Activated naive CD4-positive, alpha-beta T cell treated with Interleukin-2 at 50 U/mL for 16 hours (primary cell): ENCODE measurements around the gene PTCH2.
"Not testable (repeated sequence)": the region's sequence is repeated elsewhere in the genome, so short reads cannot be mapped to it uniquely, and the experiment has no call there.

Experiments
- DNase-seq: peaks from one replicate; pipeline ENCODE4 v3.0.0-alpha.2; 2020

Gene PTCH2

GRCh38 chr1:44819196-44819607 lies 23.9 kb downstream of the PTCH2 start:
- no peak for DNase-seq

DNA sequence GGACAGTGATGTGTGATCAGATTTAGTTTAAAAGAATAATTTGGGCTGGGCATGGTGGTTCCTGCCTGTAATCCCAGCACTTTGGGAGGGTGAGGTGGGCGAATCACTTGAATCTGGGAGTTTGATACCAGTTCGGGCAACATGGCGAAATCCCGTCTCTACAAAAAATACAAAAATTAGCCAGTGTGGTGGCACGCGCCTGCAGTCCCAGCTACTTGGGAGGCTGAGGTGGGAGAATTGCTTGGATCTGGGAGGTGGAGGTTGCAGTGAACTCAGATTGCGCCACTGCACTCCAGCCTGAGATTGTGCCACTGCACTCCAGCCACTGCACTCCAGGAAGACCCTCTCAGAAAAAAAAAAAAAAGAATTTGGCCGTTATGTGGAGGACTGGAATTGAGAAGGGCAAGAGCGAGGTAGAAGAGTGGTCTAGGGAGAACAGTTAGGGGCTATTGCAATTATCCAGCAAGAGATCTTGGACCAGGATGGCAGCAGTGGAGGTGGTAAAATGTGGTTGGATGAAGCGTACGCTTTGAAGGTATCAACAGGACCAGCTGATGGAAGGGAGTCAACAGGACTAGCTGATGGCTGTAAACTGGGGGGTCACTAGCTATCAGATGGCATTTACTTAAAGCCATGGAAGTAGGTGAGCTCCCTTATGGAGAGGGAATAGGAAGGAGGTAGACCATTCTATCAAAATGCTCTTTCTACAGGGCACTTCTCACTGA lies 25.1 kb downstream of the PTCH2 start:
- DNase-seq = no peak

GRCh38 chr1:44817307-44817706 lies 25.7 kb downstream of the PTCH2 start:
- DNase-seq = no peak

- not testable (repeated sequence) for DNase-seq
Observed at GRCh38 chr1:44815926-44816325, 27.1 kb downstream of the PTCH2 start.

DNA sequence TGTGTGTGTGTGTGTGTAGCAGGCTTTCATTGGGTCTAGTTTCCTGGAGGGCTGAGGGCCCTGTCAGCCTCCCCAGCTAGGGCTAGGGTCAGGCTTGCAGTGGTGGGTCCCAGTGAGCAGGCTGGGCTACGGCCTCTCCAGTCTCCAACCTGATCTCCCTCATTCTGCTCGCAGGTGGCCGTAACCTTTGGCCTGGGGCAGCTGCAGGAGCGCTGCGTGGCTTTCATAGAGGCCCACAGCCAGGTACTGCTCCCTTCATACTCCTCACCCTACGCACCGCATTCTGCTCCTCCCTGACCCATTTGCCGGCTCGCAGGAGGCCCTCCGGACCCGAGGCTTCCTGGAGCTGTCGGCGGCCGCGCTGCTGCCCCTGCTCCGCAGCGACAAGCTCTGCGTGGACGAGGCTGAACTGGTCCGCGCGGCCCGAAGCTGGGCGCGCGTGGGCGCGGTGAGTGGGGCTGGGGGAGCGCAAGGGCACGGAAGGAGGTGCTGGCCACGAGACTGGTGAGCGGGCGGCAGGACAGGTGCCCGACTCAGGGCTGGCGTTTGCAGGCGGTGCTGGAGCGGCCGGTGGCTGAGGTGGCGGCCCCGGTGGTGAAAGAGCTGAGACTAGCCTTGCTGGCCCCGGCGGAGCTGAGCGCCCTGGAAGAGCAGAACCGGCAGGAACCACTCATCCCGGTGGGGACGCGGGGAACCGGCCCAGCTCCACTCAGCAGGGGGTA lies 30.1 kb downstream of the PTCH2 start:
- no peak for DNase-seq

DNA sequence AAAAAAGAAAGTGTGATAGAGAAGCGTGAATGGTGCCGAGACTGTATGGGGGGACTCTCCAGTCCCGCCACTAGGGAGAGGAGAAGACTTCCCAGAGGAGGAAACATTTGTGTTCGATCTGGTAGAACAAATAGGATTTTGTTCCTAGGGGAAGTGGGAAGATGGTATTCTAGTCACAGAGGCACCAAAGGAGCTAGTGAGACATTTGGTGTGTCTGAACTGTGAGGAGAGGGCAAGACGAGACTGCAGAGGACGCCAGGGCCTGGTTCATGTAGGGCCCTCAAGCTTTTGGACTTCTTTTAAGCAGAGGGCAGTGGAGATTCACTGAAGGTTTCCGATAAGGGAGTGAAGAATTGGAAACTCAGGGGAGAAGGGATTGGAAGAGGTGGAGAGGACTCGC lies 31.8 kb downstream of the PTCH2 start:
- DNase-seq = no peak

DNA sequence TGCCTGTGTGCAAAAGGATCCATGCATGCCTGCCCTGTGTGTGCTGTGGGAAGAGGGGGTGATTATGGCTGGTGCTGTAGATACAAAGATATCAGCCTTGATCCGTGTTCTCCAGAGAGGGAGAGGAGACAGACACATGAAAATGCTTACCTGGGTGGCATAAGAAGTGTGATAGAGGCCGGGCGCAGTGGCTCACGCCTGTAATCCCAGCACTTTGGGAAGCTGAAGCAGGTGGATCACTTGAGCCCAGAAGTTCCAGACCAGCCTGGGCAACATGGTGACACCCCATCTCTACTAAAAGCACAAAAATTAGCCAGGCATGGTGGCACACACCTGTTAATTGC lies 32.3 kb downstream of the PTCH2 start:
- not testable (repeated sequence) for DNase-seq

DNA sequence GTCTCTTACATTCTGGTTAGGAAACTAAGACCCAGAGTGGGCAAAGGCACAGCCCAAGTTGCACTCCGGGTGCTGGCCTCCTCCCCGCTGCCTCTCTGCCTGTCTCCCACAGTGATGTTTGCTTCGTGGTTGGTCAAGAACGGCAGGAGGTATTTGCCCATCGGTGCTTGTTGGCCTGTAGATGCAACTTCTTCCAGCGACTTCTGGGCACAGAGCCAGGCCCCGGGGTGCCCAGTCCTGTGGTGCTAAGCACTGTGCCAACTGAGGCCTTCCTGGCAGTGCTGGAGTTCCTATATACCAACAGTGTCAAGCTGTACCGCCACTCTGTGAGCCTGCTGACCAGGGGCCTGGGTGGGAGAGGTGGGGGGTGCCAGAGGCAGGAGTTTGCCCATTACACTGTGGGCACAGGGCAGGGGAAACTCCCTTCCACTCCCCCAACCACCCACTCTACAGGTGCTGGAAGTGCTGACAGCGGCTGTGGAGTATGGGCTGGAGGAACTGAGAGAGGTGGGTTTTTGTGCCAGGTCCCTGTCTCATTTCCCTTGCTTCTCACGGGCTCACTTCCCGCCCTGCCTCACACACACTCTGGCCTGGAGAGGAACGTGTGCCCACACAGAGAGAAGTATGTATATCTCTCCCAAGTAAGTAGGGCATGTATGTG lies 32.8 kb downstream of the PTCH2 start:
- peak; percentile 54 for DNase-seq

GRCh38 chr1:44808938-44809917 lies 33.8 kb downstream of the PTCH2 start:
- peak; percentile 90 for DNase-seq

GRCh38 chr1:44808063-44808937 lies 34.8 kb downstream of the PTCH2 start, which contains the start of gene BTBD19:
TSS of gene BTBD19 (plus strand) at chr1:44808523. CDS start at chr1:44808821, 298 bp downstream.
- peak; percentile 86 for DNase-seq

DNA sequence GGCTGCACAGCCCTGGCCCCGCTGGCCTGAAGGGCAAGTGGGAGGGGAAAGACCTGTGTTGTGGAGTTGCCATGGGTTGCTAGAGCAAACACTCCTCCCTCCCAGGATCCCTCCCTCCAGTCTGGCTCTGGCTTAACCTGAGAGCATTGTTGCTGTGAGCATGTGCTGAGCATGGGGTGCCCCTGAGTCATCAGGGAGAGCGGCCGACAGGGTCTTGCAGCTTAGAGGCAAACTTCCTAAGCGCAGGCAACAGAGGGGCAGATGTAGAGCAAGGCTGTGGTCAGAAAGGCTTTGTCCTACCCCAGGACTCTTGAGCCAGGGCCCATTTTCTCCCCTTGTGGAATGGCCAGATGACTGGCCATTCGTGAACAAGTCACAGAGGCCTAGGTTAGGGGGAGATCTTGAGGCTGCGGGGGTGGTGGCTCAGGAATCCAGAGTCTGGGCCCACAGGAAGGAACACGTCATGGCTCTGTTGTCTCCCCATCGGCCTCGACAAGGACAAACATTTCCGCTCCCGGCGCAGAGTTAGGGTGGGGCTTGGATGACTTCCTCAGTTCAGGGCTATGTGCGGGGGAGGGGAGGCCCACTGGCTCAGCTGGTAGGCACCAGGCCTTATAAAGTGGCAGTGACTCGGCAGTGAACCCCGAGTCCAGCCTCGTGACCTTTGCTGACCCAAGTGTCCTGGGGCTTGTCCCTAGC lies 35.5 kb downstream of the PTCH2 start:
- peak; percentile 86 for DNase-seq

- DNase-seq = no peak
Observed at GRCh38 chr1:44806704-44807363, 36.2 kb downstream of the PTCH2 start, which contains the start of gene DYNLT4. TSS of gene DYNLT4 (minus strand) at chr1:44807351. CDS start at chr1:44806668, 683 bp downstream.

- no peak for DNase-seq
Observed at GRCh38 chr1:44806025-44806703, 36.9 kb downstream of the PTCH2 start.

DNA sequence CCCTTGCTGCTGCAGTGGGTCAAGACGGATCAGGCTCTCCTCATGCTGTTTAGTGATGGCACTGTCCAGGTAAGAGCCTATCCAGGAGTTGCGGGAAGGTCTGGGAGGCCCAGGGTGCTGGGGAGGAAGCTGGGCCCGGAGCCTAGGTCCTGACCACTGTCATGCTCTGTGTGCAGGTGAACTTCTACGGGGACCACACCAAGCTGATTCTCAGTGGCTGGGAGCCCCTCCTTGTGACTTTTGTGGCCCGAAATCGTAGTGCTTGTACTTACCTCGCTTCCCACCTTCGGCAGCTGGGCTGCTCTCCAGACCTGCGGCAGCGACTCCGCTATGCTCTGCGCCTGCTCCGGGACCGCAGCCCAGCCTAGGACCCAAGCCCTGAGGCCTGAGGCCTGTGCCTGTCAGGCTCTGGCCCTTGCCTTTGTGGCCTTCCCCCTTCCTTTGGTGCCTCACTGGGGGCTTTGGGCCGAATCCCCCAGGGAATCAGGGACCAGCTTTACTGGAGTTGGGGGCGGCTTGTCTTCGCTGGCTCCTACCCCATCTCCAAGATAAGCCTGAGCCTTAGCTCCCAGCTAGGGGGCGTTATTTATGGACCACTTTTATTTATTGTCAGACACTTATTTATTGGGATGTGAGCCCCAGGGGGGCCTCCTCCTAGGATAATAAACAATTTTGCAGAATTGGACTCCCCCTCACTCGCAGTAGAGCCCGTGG lies 37.6 kb downstream of the PTCH2 start:
- no peak for DNase-seq

- DNase-seq = no peak
Observed at GRCh38 chr1:44803312-44804095, 39.5 kb downstream of the PTCH2 start.

DNA sequence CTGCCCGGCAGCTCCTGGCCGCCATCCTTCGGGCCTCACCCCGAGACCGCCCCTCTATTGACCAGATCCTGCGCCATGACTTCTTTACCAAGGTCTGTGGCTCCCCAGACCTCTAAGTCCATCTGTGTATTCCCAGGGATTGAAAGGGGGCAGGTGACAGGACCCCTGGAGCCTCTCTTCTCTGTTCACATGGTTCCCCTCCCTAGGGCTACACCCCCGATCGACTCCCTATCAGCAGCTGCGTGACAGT lies 40.1 kb downstream of the PTCH2 start:
- DNase-seq = no peak

GRCh38 chr1:44802306-44803061 lies 40.6 kb downstream of the PTCH2 start:
- peak; percentile 43 for DNase-seq
